Measurements from ENCODE around the gene PGBD4.

- TF ChIP-seq CTCF (conservative IDR thresholded peaks at IDR 0.05; ENCODE audit: low read depth, low read length) (no peak), EZH2 (IDR thresholded peaks at IDR 0.05; ENCODE audit: borderline replicate concordance, low read depth, low read length, poor library complexity, severe bottlenecking) (no peak)
These were observed 22.0 kb upstream of the PGBD4 start for GRCh38 chr15:34079904-34080303.
